Pulmonary artery endothelial cell (primary cell): Measurements from ENCODE around the gene NFATC1. TPM values are rescaled to one million over a fixed set of nuclear protein-coding genes. Genes with fewer than 3 reads are reported as not detected.

Experiments
- DNase-seq: peaks from one replicate; pipeline ENCODE4 v3.0.0-alpha.2; 2011; ENCODE audit warnings: low read depth, low spot score
- total RNA-seq: library from RNA; depleted of rRNA; stranded (reverse); fragments of >200 nt; gene quantifications from 2 replicates; pipeline ENCODE4 v1.2.3, GENCODE V29; 2014

Gene NFATC1
- total RNA-seq, 1 donor from 2014 or later: 4.5 TPM

- no peak for DNase-seq
Measured at GRCh38 chr18:79519751-79520477, 124.2 kb downstream of the NFATC1 start.

GRCh38 chr18:79520478-79521390 lies 125.0 kb downstream of the NFATC1 start:
- no peak for DNase-seq

GRCh38 chr18:79521416-79522205 lies 125.9 kb downstream of the NFATC1 start:
- no peak for DNase-seq

- no peak for DNase-seq
Measured at GRCh38 chr18:79522451-79523205, 126.9 kb downstream of the NFATC1 start.

- DNase-seq: no peak
Measured at GRCh38 chr18:79523206-79523735, 127.5 kb downstream of the NFATC1 start.

GRCh38 chr18:79523736-79524180 lies 128.0 kb downstream of the NFATC1 start:
- no peak for DNase-seq

GRCh38 chr18:79524181-79525078 lies 128.7 kb downstream of the NFATC1 start:
- DNase-seq: no peak

GRCh38 chr18:79525556-79526467 lies 130.1 kb downstream of the NFATC1 start:
- no peak for DNase-seq

GRCh38 chr18:79526468-79527460 lies 131.0 kb downstream of the NFATC1 start:
- DNase-seq: no peak

GRCh38 chr18:79527656-79528315 lies 132.1 kb downstream of the NFATC1 start:
- no peak for DNase-seq

GRCh38 chr18:79528316-79528695 lies 132.6 kb downstream of the NFATC1 start:
- DNase-seq: no peak

- DNase-seq: peak; percentile 35
Measured at GRCh38 chr18:79528846-79529245, 133.1 kb downstream of the NFATC1 start.

- DNase-seq: no peak
Measured at GRCh38 chr18:79529296-79529695, 133.6 kb downstream of the NFATC1 start.

- no peak for DNase-seq
Measured at GRCh38 chr18:79529991-79530390, 134.3 kb downstream of the NFATC1 start.

GRCh38 chr18:79530821-79531220 lies 135.1 kb downstream of the NFATC1 start:
- DNase-seq: no peak

- no peak for DNase-seq
Measured at GRCh38 chr18:79531386-79531785, 135.7 kb downstream of the NFATC1 start.

GRCh38 chr18:79531926-79532312 lies 136.2 kb downstream of the NFATC1 start:
- DNase-seq: no peak
